ENCODE results near the gene ATP6V1E1. TPM values are rescaled to one million over a fixed set of nuclear protein-coding genes. Genes with fewer than 3 reads are reported as not detected.

ATP6V1E1 gene
- total RNA-seq, 4 donors from 2014 or later, result 159 to 181 (median 165) TPM

DNA sequence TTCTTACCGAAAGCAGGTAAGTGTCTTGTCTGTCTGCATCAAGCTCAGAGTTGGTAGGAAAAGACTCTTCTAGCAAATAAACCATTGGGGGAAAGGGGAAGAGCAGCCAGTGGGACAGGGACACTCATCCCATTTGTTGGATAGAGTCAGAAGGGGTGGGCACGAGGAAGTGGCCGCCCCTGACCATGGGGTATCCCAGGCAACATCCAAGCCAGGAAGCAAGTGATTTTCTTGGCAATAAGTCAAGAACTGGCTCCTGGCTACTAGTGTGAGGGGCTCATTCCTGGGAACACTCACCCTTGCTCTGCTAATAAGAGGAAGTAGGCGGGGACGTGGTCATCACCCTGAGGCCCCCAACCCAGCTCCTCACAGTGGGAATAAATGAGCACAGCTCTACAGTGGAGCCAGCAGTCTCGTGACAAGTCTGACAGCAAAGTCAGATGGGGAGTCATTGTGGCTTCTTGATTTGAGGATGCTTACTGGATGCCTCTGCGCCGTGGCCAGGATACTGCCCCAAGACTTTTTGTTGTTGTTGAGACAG is 58.5 kb downstream of the ATP6V1E1 start:
- TF ChIP-seq, protein P1, sequence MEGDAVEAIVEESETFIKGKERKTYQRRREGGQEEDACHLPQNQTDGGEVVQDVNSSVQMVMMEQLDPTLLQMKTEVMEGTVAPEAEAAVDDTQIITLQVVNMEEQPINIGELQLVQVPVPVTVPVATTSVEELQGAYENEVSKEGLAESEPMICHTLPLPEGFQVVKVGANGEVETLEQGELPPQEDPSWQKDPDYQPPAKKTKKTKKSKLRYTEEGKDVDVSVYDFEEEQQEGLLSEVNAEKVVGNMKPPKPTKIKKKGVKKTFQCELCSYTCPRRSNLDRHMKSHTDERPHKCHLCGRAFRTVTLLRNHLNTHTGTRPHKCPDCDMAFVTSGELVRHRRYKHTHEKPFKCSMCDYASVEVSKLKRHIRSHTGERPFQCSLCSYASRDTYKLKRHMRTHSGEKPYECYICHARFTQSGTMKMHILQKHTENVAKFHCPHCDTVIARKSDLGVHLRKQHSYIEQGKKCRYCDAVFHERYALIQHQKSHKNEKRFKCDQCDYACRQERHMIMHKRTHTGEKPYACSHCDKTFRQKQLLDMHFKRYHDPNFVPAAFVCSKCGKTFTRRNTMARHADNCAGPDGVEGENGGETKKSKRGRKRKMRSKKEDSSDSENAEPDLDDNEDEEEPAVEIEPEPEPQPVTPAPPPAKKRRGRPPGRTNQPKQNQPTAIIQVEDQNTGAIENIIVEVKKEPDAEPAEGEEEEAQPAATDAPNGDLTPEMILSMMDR (IDR thresholded peaks at IDR 0.05; ENCODE audit: low read depth), result no peak

DNA sequence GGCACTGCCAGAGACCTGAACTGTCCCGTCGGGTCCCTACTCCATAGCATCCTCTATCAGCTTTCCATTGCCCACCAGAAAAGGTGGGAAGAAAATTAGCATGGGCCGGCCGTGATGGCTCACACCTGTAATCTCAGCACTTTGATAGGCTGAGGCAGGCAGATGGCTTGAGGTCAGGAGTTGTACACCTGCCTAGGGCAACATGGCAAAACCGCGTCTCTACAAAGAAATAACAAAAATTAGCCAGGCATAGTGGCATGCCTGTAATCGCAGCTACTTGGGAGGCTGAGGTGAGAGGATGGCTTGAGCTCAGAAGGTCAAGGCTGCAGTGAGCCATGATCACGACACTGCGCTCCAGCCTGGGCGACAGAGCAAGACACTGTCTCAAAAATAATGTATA is 61.8 kb downstream of the ATP6V1E1 start:
- TF ChIP-seq, protein P1 (IDR thresholded peaks at IDR 0.05; ENCODE audit: low read depth), result no peak

DNA sequence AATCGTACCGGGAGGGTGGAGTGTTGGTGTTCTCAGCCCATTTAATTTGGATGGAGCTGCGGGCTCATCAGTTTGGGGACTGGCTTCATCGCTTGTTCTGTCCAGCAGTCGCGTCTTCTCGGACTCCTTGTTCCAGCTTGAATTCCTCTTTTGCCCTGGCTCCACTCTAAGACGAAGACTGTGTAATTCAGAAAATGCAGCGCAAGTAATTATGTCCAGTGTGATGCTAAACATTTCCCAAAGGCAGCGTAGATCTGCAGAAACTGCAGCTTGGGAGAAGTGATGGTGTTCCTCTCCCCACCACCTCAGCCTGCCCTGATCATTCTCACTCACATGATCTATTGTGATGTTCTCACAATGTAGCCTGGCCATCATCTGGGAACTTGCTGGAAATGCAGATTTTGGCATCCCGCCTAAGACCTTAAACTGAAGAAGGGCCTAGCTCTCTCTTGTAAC is 64.6 kb downstream of the ATP6V1E1 start:
- TF ChIP-seq, protein P1 (IDR thresholded peaks at IDR 0.05; ENCODE audit: low read depth), result no peak

DNA sequence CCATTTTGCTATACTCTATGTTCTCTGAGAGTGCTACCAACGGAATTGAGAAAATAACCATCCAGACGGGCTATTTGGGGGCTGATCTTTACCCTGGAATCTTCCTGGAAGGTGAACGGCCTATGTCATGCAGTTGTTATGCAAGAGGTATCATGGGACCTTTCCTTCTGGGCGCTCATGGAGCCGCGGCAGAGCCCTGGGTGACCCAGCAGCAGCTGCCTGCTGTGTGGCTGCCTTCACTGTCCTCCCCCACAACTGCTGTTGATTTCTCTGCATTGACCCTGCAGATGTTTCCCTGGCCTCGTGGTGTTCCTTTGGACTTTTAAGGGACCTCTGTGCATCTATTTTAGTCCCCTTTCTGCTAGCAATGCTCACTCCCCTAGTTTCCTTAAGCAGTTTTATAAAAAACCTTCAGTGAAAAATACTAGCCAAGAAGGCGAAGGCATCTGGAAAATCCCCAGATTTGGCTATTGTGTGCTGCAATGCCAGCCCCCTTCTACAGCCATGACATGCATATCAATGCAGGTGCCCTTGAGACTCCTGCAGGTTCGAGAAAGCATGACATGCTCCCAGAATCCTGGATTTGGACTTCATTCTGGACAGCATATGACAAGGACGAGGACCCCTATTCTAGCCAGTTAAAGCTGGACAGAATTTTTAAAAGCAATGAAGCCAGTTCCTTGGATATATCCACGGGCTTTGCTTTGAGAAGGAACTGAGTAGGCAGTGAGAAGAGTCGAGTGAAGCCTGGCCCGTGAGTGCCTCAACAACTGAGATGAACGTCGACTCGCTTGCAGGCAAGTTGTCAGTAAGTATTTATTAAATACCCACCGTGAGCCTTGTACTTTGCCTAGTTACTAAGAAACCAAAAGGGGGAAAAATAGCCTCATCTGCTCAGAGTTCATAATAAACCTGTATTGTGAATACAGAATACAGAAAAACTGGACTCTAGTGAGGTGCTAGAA is 65.4 kb downstream of the ATP6V1E1 start, which contains the start of gene SLC25A18:
Gene SLC25A18 (plus strand): TSS at position 593 of the 965 bp plus-strand sequence. CDS start 16,447 bp downstream, outside the sequence.
- TF ChIP-seq, protein P1 (IDR thresholded peaks at IDR 0.05; ENCODE audit: low read depth), result no peak

DNA sequence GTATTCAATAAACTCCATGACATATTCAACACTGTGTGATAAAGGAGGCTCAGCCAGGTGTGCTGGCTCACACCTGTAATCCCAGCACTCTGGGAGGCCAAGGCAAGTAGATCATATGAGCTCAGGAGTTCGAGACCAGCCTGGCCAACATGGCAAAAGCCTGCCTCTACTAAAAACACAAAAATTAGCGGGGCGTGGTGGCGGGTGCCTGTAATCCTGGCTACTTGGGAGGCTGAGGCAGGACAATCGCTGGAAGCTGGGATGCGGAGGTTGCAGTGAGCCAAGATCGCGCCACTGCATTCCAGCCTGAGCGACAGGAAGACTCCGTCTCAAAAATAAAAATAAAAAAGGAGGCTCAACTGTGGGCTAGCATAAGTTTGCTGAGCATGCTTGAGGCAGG is 69.4 kb downstream of the ATP6V1E1 start:
- TF ChIP-seq, protein P1 (IDR thresholded peaks at IDR 0.05; ENCODE audit: low read depth), result no peak

DNA sequence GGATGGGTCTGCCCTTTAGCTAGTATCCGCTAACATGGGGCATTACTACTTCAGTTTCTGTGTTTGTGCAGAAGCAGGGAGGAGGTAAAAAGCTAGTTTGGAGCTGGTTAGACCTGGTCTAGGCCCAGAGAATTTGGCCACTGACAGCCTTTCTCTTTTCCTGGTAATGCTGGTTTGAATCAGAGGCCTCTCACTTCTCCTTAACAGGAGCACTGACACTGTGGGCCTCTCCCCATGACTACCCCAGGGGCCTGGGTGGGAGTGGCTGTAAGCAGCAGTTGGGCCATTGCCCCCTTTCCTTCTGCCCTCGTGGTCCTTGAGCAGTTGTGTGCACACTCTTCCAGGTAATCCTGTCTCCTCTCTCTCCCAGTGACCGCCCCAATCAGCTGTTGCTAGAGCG is 73.7 kb downstream of the ATP6V1E1 start:
- TF ChIP-seq, protein P1 (IDR thresholded peaks at IDR 0.05; ENCODE audit: low read depth), result no peak

DNA sequence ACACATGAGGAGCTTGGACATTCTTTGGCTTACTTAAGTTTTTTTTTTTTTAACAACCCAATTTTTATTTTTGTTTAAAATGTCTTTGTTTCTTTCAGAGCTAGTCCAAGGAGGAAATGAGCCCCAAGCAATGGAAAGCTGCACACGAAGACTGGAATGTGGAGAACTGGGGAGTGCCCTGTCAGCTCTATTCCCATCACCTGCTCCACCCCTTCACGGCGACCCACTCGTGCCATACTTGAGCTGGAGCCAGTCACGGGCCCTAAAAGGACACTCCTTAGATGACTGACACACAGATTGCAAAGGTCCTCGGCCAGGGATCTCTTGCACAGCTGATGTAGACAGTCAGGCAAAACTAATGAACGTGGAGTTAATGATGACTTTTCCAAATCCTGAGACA is 75.8 kb downstream of the ATP6V1E1 start:
- TF ChIP-seq, protein P1 (IDR thresholded peaks at IDR 0.05; ENCODE audit: low read depth), result no peak
